HepG2 (cell line): ENCODE results near the gene CCL17. TPM values are rescaled to one million over a fixed set of nuclear protein-coding genes. Genes with fewer than 3 reads are reported as not detected.

ENCODE experiments used
- ARNTL ChIP-seq: sonication (generic); formaldehyde crosslinking; IDR thresholded peaks from 2 replicates; pipeline ENCODE4 v1.4.0; 2020; ENCODE audit warnings: mild to moderate bottlenecking, missing genetic modification reagents
- CCDC6 ChIP-seq: sonication (generic); formaldehyde crosslinking; IDR thresholded peaks from 2 replicates; pipeline ENCODE4 v1.8.1; 2022; ENCODE audit warnings: mild to moderate bottlenecking, missing genetic modification reagents, moderate library complexity
- EP300 ChIP-seq, 3 experiments: sonication (generic) in 1 of 3; formaldehyde crosslinking in 1 of 3; IDR thresholded peaks; 2 replicates each; pipeline versions ENCODE4 v1.5.1 to v1.6.1; 2011 to 2020; ENCODE audit warnings: low read depth in 2 of 3, low read length in 2 of 3, borderline replicate concordance in 1 of 3, improper control_type of control experiment in 1 of 3, mild to moderate bottlenecking in 1 of 3, missing genetic modification reagents in 1 of 3, moderate library complexity in 1 of 3
- FOSL1 ChIP-seq: sonication (generic); formaldehyde crosslinking; IDR thresholded peaks from 2 replicates; pipeline ENCODE4 v1.9.0; 2021; ENCODE audit warnings: missing genetic modification reagents, borderline replicate concordance
- FOXK1 ChIP-seq: sonication (generic); formaldehyde crosslinking; IDR thresholded peaks from 2 replicates; pipeline ENCODE4 v1.4.0; 2020; ENCODE audit warnings: low read depth, missing genetic modification reagents, borderline replicate concordance
- HDAC2 ChIP-seq: sonication (generic); formaldehyde crosslinking; IDR thresholded peaks from 2 replicates; pipeline ENCODE4 v1.4.0; 2020; ENCODE audit warnings: missing genetic modification reagents
- HOXA7 ChIP-seq: sonication (generic); formaldehyde crosslinking; IDR thresholded peaks from 2 replicates; pipeline ENCODE4 v1.8.1; 2022; ENCODE audit warnings: mild to moderate bottlenecking, missing genetic modification reagents, moderate library complexity
- KDM5A ChIP-seq: fragments of 200-600 bp; sonication (generic); IDR thresholded peaks from 2 replicates; pipeline ENCODE4 v1.7.0; 2018; ENCODE audit warnings: antibody characterized with exemption, mild to moderate bottlenecking, low read length, borderline replicate concordance
- KLF11 ChIP-seq: IDR thresholded peaks from 2 replicates; pipeline ENCODE4 v1.6.1; 2016; ENCODE audit warnings: missing compliant biosample characterization
- KMT2A ChIP-seq: sonication (generic); formaldehyde crosslinking; IDR thresholded peaks from 2 replicates; pipeline ENCODE4 v1.4.0; 2020; ENCODE audit warnings: missing genetic modification reagents
- KMT2B ChIP-seq: IDR thresholded peaks from 2 replicates; pipeline ENCODE4 v1.6.1; 2016; ENCODE audit warnings: missing genetic modification reagents, missing compliant biosample characterization
- MATR3 ChIP-seq: sonication (generic); formaldehyde crosslinking; IDR thresholded peaks from 2 replicates; pipeline ENCODE4 v1.4.0; 2020; ENCODE audit warnings: missing genetic modification reagents
- MZF1 ChIP-seq: sonication (generic); formaldehyde crosslinking; IDR thresholded peaks from 2 replicates; pipeline ENCODE4 v1.8.1; 2023; ENCODE audit warnings: mild to moderate bottlenecking, missing genetic modification reagents, borderline replicate concordance
- SATB2 ChIP-seq: sonication (generic); formaldehyde crosslinking; IDR thresholded peaks from 2 replicates; pipeline ENCODE4 v1.5.0; 2020; ENCODE audit warnings: missing genetic modification reagents
- SP1 ChIP-seq, 2 experiments: fragments of 450-650 bp in 1 of 2; sonication (generic) in 1 of 2; formaldehyde crosslinking in 1 of 2; IDR thresholded peaks; 2 replicates each; pipeline versions ENCODE4 v1.4.0 to v1.6.1; 2016 to 2020; ENCODE audit warnings: missing genetic modification reagents in 1 of 2
- ZNF143 ChIP-seq: sonication (generic); formaldehyde crosslinking; IDR thresholded peaks from 2 replicates; pipeline ENCODE4 v1.4.0; 2020; ENCODE audit warnings: missing genetic modification reagents
- ZNF263 ChIP-seq: sonication (generic); formaldehyde crosslinking; IDR thresholded peaks from 2 replicates; pipeline ENCODE4 v1.4.0; 2020; ENCODE audit warnings: missing genetic modification reagents
- ZNF350 ChIP-seq: sonication (generic); formaldehyde crosslinking; IDR thresholded peaks from 2 replicates; pipeline ENCODE4 v1.4.0; 2020; ENCODE audit warnings: mild to moderate bottlenecking, low read depth, missing genetic modification reagents, borderline replicate concordance
- ZNF496 ChIP-seq: sonication (generic); formaldehyde crosslinking; IDR thresholded peaks from 2 replicates; pipeline ENCODE4 v1.8.1; 2023; ENCODE audit warnings: mild to moderate bottlenecking, moderate library complexity, missing genetic modification reagents; ENCODE audit not compliant: insufficient replicate concordance
- ZNF501 ChIP-seq: sonication (generic); formaldehyde crosslinking; IDR thresholded peaks from 2 replicates; pipeline ENCODE4 v1.5.1; 2020; ENCODE audit warnings: mild to moderate bottlenecking, moderate library complexity, missing genetic modification reagents
- ZNF775 ChIP-seq: sonication (generic); formaldehyde crosslinking; IDR thresholded peaks from 2 replicates; pipeline ENCODE4 v1.4.0; 2020; ENCODE audit warnings: missing genetic modification reagents, mild to moderate bottlenecking, moderate library complexity, borderline replicate concordance
- ZNF788 ChIP-seq: sonication (generic); formaldehyde crosslinking; IDR thresholded peaks from 2 replicates; pipeline ENCODE4 v1.5.0; 2020; ENCODE audit warnings: mild to moderate bottlenecking, missing genetic modification reagents, borderline replicate concordance
- polyA plus RNA-seq, 8 experiments: library from polyadenylated mRNA; depleted of rRNA in 3 of 8; stranded (reverse) in 7 of 8; unstranded in 1 of 8; fragments of >200 nt; fragmentation: Illumina TruSeq in 4 of 8; extraction: Trizol in 4 of 8; gene quantifications; 2 replicates each; pipeline versions ENCODE4 v1.2.1 to v1.2.3, GENCODE V29; 2011 to 2016; ENCODE audit warnings: low read depth in 4 of 8, missing spikeins in 1 of 8, mixed read lengths in 1 of 8; ENCODE audit not compliant: insufficient read depth in 1 of 8
- total RNA-seq, 5 experiments: library from RNA; depleted of rRNA; stranded (reverse); fragments of >200 nt; fragmentation: Illumina TruSeq; extraction: Trizol; gene quantifications; 2 replicates each; pipeline ENCODE4 v1.2.3, GENCODE V29; 2016; ENCODE audit warnings: low read depth in 1 of 5
- TF ChIP-seq, protein P1 (sequence below): sonication (generic); formaldehyde crosslinking; IDR thresholded peaks from 2 replicates; pipeline ENCODE4 v1.8.0; 2022; ENCODE audit warnings: mild to moderate bottlenecking, missing genetic modification reagents, borderline replicate concordance
- TF ChIP-seq, protein P2 (sequence below): sonication (generic); formaldehyde crosslinking; IDR thresholded peaks from 2 replicates; pipeline ENCODE4 v1.5.0; 2020; ENCODE audit warnings: missing genetic modification reagents, mild to moderate bottlenecking, borderline replicate concordance
- TF ChIP-seq, protein P3 (sequence below): sonication (generic); formaldehyde crosslinking; IDR thresholded peaks from 2 replicates; pipeline ENCODE4 v1.5.0; 2020; ENCODE audit warnings: mild to moderate bottlenecking, missing genetic modification reagents, borderline replicate concordance

Gene CCL17
- total and polyA plus RNA-seq, 2 of the 13 experiments (the other 11 are each of a cell fraction or from before 2014, with no cell fraction given): not detected

DNA sequence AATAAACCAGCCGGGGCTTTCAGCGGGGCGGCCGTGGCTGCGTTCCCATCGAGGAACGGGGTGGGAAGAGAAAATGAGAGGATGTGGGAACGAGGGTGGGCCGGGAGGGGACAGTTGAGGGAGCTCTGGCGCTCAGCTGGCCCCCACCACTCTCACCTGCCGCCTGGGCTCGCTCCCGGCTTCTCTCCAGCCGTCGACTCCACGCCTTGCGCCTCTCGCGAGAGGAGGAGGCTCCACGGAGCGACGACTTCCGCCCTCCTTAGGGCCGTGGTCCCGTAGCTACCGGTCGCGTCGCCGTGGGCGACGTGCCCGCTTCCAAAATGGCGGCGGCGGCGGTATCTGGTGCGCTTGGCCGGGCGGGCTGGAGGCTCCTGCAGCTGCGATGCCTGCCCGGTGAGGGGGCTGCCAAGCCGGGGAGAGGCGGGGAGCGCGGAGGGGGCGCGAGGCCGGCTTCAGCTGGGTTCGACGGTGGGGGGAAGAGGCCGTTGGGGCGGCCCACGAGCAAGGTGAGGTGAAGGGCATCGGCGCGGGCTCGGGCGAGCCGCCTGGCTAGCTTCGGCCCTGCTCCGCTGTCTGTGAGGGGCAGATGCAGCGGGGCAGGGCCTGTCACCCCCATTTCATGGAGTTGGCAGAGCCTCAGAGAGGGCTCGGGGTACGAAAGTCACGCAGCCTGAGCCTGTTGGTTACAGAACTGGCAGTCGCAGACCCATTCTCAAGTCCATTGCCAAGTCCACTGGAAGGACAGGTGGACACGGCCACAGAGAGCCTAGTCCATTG lies 42.8 kb downstream of the CCL17 start, which contains the start of the genes CIAPIN1 and COQ9 (continued):
- peak; percentile 68; the same call in 1 of the 2 replicates for TF ChIP-seq CCDC6 (CRISPR knock-in tag)
- peak; percentile 90 for TF ChIP-seq KDM5A
- TF ChIP-seq FOSL1 (CRISPR knock-in tag): 0 out of 2 replicates have a peak, but pooled peaks have one; percentile 30
- peak; percentile 97 for TF ChIP-seq KMT2A
- TF ChIP-seq HOXA7 (CRISPR knock-in tag): no peak
- TF ChIP-seq ARNTL (CRISPR knock-in tag): peak; percentile 85
- TF ChIP-seq, protein P1, sequence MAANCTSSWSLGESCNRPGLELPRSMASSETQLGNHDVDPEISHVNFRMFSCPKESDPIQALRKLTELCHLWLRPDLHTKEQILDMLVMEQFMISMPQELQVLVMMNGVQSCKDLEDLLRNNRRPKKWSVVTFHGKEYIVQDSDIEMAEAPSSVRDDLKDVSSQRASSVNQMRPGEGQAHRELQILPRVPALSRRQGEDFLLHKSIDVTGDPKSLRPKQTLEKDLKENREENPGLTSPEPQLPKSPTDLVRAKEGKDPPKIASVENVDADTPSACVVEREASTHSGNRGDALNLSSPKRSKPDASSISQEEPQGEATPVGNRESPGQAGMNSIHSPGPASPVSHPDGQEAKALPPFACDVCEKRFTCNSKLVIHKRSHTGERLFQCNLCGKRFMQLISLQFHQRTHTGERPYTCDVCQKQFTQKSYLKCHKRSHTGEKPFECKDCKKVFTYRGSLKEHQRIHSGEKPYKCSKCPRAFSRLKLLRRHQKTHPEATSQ (CRISPR knock-in tag): peak; percentile 48; the same call in 1 of the 2 replicates
- TF ChIP-seq KMT2B: peak; percentile 98
- TF ChIP-seq FOXK1 (CRISPR knock-in tag): peak; percentile 89
- TF ChIP-seq, protein P2, sequence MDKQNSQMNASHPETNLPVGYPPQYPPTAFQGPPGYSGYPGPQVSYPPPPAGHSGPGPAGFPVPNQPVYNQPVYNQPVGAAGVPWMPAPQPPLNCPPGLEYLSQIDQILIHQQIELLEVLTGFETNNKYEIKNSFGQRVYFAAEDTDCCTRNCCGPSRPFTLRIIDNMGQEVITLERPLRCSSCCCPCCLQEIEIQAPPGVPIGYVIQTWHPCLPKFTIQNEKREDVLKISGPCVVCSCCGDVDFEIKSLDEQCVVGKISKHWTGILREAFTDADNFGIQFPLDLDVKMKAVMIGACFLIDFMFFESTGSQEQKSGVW (CRISPR knock-in tag): no peak
- TF ChIP-seq, protein P3, sequence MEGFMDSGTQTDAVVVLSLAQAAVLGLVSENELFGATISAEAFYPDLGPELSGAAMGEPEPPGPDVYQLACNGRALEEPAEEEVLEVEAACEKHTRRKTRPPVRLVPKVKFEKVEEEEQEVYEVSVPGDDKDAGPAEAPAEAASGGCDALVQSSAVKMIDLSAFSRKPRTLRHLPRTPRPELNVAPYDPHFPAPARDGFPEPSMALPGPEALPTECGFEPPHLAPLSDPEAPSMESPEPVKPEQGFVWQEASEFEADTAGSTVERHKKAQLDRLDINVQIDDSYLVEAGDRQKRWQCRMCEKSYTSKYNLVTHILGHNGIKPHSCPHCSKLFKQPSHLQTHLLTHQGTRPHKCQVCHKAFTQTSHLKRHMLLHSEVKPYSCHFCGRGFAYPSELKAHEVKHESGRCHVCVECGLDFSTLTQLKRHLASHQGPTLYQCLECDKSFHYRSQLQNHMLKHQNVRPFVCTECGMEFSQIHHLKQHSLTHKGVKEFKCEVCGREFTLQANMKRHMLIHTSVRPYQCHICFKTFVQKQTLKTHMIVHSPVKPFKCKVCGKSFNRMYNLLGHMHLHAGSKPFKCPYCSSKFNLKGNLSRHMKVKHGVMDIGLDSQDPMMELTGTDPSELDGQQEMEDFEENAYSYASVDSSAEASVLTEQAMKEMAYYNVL (CRISPR knock-in tag): peak; percentile 88; the same call in 1 of the 2 replicates
- peak; percentile 89 for TF ChIP-seq SP1 (IDR thresholded peaks at IDR 0.05)
- peak; percentile 87 for TF ChIP-seq SP1 (CRISPR knock-in tag; IDR thresholded peaks at IDR 0.05)
- no peak for TF ChIP-seq SATB2 (CRISPR knock-in tag)
- no peak for TF ChIP-seq MATR3 (CRISPR knock-in tag)
- TF ChIP-seq ZNF143 (CRISPR knock-in tag): peak; percentile 52; the same call in 1 of the 2 replicates
- TF ChIP-seq HDAC2: peak; percentile 65; the same call in 1 of the 2 replicates
- TF ChIP-seq ZNF263: peak; percentile 41
- TF ChIP-seq ZNF788: peak; percentile 85; the same call in 1 of the 2 replicates
- no peak for TF ChIP-seq ZNF496 (CRISPR knock-in tag)
- peak; percentile 93 for TF ChIP-seq ZNF775 (CRISPR knock-in tag)
- TF ChIP-seq ZNF501 (CRISPR knock-in tag): peak; percentile 98
- peak in 1 of 2 experiments; percentile 42; a peak in 1 of 4 replicates for TF ChIP-seq EP300 (IDR thresholded peaks at IDR 0.05; ENCODE audit: low read depth in 2 of 2, low read length in 2 of 2)
- peak; percentile 54 for TF ChIP-seq EP300 (CRISPR knock-in tag; IDR thresholded peaks at IDR 0.05; ENCODE audit: borderline replicate concordance)
- peak; percentile 97 for TF ChIP-seq ZNF350 (CRISPR knock-in tag)
- peak; percentile 35; the same call in 1 of the 2 replicates for TF ChIP-seq KLF11 (CRISPR knock-in tag)
- TF ChIP-seq MZF1: no peak
